Activated B cell treated with CpG ODN at 0.5 μM for 24 hours (primary cell): ENCODE measurements around the gene TSPAN15. TPM values are rescaled to one million over a fixed set of nuclear protein-coding genes. Genes with fewer than 3 reads are reported as not detected.

Experiments
- ATAC-seq: fragments of 200-7000 bp; cut with Tn5 transposase; one replicate; pipeline ENCODE4 v1.10.0; 2021; ENCODE audit warnings: low read depth, mild to moderate bottlenecking, moderate library complexity
- CTCF ChIA-PET: fragments of 350-600 bp; sonication (Branson Sonifier 250); formaldehyde crosslinking; loops from one replicate; lab custom pipeline; 2021; ENCODE audit warnings: antibody characterized with exemption; lab: Charles Lee
- POLR2A ChIA-PET: fragments of 350-600 bp; sonication (Branson Sonifier 250); formaldehyde crosslinking; loops from one replicate; lab custom pipeline; 2021; ENCODE audit warnings: antibody characterized with exemption; lab: Charles Lee
- DNase-seq: peaks from one replicate; pipeline ENCODE4 v3.0.0; 2022
- H3K27ac Mint-ChIP-seq: one replicate; pipeline ENCODE4 v1.8.0; 2020; ENCODE audit warnings: mixed read lengths
- H3K27me3 Mint-ChIP-seq: one replicate; pipeline ENCODE4 v1.8.0; 2021; ENCODE audit warnings: mixed read lengths
- H3K36me3 Mint-ChIP-seq: one replicate; pipeline ENCODE4 v1.8.0; 2021; ENCODE audit warnings: low read depth, mixed read lengths
- H3K4me1 Mint-ChIP-seq: one replicate; pipeline ENCODE4 v1.8.0; 2021; ENCODE audit warnings: mixed read lengths
- H3K4me3 Mint-ChIP-seq: one replicate; pipeline ENCODE4 v1.8.0; 2020; ENCODE audit warnings: mild to moderate bottlenecking, mixed read lengths
- H3K9me3 Mint-ChIP-seq: one replicate; pipeline ENCODE4 v1.8.0; 2020; ENCODE audit warnings: mixed read lengths
- CTCF ChIP-seq: fragments of 200-600 bp; IDR thresholded peaks from one replicate; pipeline ENCODE4 v1.8.0; 2022; ENCODE audit warnings: antibody characterized with exemption, mild to moderate bottlenecking
- intact Hi-C: fragments of 100-400 bp; cut with micrococcal nuclease; formaldehyde crosslinking; loops from one replicate; pipeline ENCODE4 v1.15.1; 2024
- total RNA-seq: library from RNA; stranded (reverse); gene quantifications from 2 replicates; pipeline ENCODE4 v1.2.3, GENCODE V29; 2022

The TSPAN15 gene
- total RNA-seq, 1 donor from 2014 or later, result 0.35 TPM

GRCh38 chr10:69419096-69419743 lies 32.0 kb upstream of the TSPAN15 start:
- DNase-seq, result no peak
- Mint-ChIP-seq H3K27me3 (peaks cover 21% of the 10 kb centered on the region), H3K27ac (no peak overlapping the region), H3K4me1 (peaks cover 4% of the 10 kb centered on the region), H3K9me3 (no peaks in the 10 kb centered on the region), H3K36me3 (no peaks in the 10 kb centered on the region), H3K4me3 (no peak overlapping the region)
- TF ChIP-seq CTCF, result no peak
- ATAC-seq, result no peak
- ChIA-PET POLR2A (no interaction called here), CTCF (no interaction called here)
- intact Hi-C loops, result no loop called here

GRCh38 chr10:69419744-69420126 lies 31.5 kb upstream of the TSPAN15 start:
- TF ChIP-seq CTCF, result no peak
- POLR2A ChIA-PET, result no interaction called here
- Mint-ChIP-seq H3K27ac (no peak overlapping the region), H3K4me3 (no peak overlapping the region), H3K27me3 (peaks cover 19% of the 10 kb centered on the region), H3K36me3 (no peaks in the 10 kb centered on the region), H3K9me3 (no peaks in the 10 kb centered on the region), H3K4me1 (peaks cover 5% of the 10 kb centered on the region)
- ATAC-seq (no peak), DNase-seq (no peak)
- intact Hi-C loops, result no loop called here
- CTCF ChIA-PET, result no interaction called here

GRCh38 chr10:69421611-69422308 lies 29.5 kb upstream of the TSPAN15 start:
- ChIA-PET POLR2A (no interaction called here), CTCF (no interaction called here)
- Mint-ChIP-seq H3K4me1 (peaks cover 5% of the 10 kb centered on the region), H3K9me3 (no peaks in the 10 kb centered on the region), H3K27me3 (peaks cover 10% of the 10 kb centered on the region), H3K27ac (no peak overlapping the region), H3K4me3 (no peak overlapping the region), H3K36me3 (no peaks in the 10 kb centered on the region)
- DNase-seq (no peak), ATAC-seq (no peak)
- intact Hi-C loops, result no loop called here
- no peak for TF ChIP-seq CTCF

- Mint-ChIP-seq H3K4me3 (no peak overlapping the region), H3K27me3 (peaks cover 10% of the 10 kb centered on the region), H3K36me3 (no peaks in the 10 kb centered on the region), H3K9me3 (no peaks in the 10 kb centered on the region), H3K27ac (no peak overlapping the region), H3K4me1 (peaks cover 5% of the 10 kb centered on the region)
- ATAC-seq, result no peak
- no peak for DNase-seq
- POLR2A ChIA-PET, result no interaction called here
- CTCF ChIA-PET, result interaction anchor here (0.6 kb wide), 1 partner anchor 1226 kb away, joined by 3 read pairs; no protein-coding TSS in a partner anchor
- intact Hi-C loops, result no loop called here
- TF ChIP-seq CTCF, result no peak
Observed at GRCh38 chr10:69422676-69423075, 28.6 kb upstream of the TSPAN15 start.

GRCh38 chr10:69425041-69425440 lies 26.2 kb upstream of the TSPAN15 start:
- TF ChIP-seq CTCF, result no peak
- ATAC-seq (no peak), DNase-seq (no peak)
- Mint-ChIP-seq H3K4me3 (no peak overlapping the region), H3K36me3 (no peaks in the 10 kb centered on the region), H3K27ac (no peak overlapping the region), H3K9me3 (no peaks in the 10 kb centered on the region), H3K27me3 (peaks cover 5% of the 10 kb centered on the region), H3K4me1 (peaks cover 5% of the 10 kb centered on the region)
- CTCF ChIA-PET, result no interaction called here
- POLR2A ChIA-PET, result no interaction called here
- intact Hi-C loops, result loop anchor here (2.0 to 5.0 kb wide), 2 partner anchors 14 to 212 kb away; no protein-coding TSS in a partner anchor
